8988T (cell line): ENCODE results near the gene FUT6.
"Not testable (repeated sequence)": the region's sequence is repeated elsewhere in the genome, so short reads cannot be mapped to it uniquely, and the experiment has no call there.

ENCODE experiments used
- DNase-seq: peaks from one replicate; pipeline ENCODE4 v3.0.0; 2011

FUT6 gene

GRCh38 chr19:5784581-5785147, 54.8 kb downstream of the FUT6 start, which contains the start of gene PRR22:
Gene PRR22, minus strand, starts transcription at chr19:5784746. Its CDS starts 86 bp downstream, at chr19:5784660.
- DNase-seq, result no peak

GRCh38 chr19:5782945-5783919, 56.3 kb downstream of the FUT6 start:
- DNase-seq, result no peak

GRCh38 chr19:5782322-5782721, 57.2 kb downstream of the FUT6 start:
- DNase-seq, result no peak

GRCh38 chr19:5780916-5781315, 58.6 kb downstream of the FUT6 start:
- DNase-seq, result not testable (repeated sequence)
